Activated CD4-positive, alpha-beta T cell treated with anti-CD3 and anti-CD28 coated beads, Interleukin-2, amount 50 U/mL, for 48 hours (primary cell): ENCODE measurements around the gene BABAM1.
A peak's percentile ranks its signal among the peaks of the same experiment; 100 is the strongest.

Source experiments
- DNase-seq, 2 experiments: peaks; one replicate each; pipeline ENCODE4 v3.0.0-alpha.2; 2020

Gene BABAM1

GRCh38 chr19:17324357-17325114 is 57.3 kb downstream of the BABAM1 start:
- DNase-seq, result no peak

GRCh38 chr19:17325133-17325532 is 57.9 kb downstream of the BABAM1 start:
- DNase-seq, result no peak

DNA sequence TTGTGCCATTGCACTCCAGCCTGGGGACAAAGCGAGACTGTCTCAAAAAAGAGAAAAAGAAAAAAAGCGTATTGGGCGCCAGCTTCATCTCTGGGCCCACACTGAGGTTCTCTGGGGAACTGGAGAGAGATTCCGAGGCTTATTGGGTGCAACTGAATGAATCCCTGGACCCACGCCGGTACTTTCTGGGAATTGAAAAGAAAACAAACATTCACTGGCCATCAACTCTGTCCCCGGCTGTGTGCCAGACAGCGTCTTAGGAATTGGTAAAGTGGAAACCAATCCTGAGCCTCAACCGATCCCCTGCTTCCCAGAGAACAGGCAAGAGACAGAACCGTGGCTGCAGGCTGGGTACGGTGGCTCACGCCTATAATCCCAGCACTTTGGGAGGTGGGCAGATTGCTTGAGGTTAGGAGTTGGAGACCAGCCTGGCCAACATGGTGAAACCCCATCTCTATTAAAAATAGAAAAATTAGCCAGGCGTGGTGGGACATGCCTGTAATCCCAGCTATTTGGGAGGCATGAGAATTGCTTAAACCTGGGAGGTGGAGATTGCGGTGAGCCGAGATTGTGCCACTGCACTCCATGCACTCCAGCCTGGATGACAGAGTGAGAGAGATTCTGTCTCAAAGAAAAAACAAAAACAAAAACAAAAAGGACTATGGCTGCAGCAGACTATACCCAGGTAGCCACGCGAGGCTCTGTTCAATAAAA is 58.8 kb downstream of the BABAM1 start:
- DNase-seq, result no peak

DNA sequence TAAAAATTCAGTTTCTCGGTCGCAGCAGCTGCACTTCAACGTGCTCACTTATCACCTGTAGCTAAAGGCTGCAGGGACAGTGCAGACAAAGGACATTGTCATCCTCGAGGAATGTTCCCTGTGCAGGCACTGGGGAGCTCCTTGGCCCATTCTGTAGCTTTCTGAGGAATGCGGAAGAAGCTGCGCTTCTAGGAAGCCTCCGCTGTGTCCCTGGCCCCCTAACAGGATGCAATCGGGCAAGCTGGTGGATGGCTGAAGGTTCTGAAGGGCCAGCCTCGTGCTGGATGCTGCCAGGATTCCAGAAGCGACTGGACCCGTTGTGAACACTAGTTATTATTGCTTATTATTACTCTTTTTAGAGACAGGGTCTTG is 59.3 kb downstream of the BABAM1 start:
- no peak for DNase-seq

DNA sequence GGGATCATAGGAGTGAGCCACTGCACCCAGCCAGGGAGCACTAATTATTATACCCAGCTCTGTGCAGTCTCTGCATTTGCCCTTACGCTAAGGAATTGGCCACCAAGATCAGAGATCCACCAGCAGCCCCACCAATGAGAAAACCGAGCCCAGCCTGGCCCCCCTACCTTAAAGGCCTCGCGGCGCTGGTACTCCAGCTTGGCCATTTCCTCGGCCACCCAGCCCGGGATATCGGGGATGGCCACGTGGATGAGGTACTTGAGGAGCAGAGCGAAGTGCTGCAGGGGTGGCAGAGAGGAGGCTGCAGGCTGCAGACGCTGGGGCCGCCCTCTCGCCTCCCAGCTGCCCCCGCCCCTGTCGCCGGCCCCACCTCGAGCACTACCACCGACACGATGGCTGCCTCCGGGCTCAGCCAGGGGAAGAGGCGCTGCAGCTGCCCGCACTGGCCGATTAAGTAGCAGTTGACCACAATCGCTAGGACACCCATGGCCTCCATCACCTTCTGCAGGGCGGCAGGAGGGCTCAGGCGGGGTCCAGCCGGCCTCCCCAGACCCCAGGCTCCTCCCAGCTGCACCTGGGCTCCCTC is 59.9 kb downstream of the BABAM1 start:
- no peak for DNase-seq

DNA sequence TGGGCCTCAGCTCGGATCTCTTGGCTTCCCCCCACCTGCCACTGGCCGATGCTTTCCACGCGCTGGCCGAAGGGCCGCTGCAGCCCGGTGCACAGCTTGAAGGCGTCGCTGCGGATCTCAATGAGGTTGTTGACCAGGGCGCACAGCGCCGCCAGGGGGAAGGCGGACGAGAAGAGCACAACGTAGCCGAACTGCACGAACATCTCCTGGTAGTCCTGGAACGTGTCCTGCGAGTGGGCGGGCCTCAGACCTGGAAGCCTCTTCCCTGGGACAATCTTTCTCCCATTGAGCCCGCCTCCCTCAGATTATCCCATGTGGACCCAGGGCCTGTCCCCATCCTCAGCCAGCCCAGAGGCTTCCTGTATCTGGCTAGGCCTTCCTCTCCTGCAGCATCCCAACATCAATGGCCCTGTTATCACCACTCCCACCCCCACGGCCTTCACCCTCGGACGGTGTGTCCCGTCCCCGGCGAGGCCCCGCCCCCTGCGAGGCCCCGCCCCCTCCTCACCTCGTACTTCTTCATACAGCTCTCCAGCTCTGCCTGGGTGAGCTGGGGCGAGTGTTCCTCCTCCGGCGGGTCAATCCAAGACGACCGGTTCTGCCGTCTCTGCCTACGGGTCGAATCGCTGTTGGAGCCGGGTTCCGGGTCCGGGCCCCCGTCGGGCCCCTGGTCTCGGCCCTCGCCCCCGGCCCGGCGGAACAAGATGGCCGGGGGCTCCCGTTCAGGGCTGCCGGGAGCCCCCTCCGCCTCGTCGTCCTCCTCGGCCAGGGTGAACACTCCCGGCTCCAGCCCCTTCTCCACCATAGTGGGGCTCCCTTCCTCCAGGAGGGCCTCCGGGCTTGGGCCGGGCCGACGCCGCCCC is 60.6 kb downstream of the BABAM1 start:
- DNase-seq, result peak; percentile 62 to 63
